GM12878 (cell line): ENCODE results near the gene ARMC3. TPM values are rescaled to one million over a fixed set of nuclear protein-coding genes. Genes with fewer than 3 reads are reported as not detected.

ENCODE experiments used
- ATAC-seq: fragments of 200-7000 bp; cut with Tn5 transposase; 3 replicates; pipeline ENCODE4 v1.9.1; 2020; ENCODE audit warnings: mild to moderate bottlenecking, moderate library complexity
- BruUV-seq: library from RNA; stranded (reverse); fragments of 400-500 nt; replicated peaks from 2 replicates; lab custom pipeline; 2021; lab: Mats Ljungman, UMichigan
- CTCF ChIA-PET: fragments of 300-600 bp; sonication (Branson Sonifier 250); formaldehyde crosslinking; extraction: SDS; loops from one replicate; lab custom pipeline; 2021; ENCODE audit warnings: inconsistent platforms; lab: Yijun Ruan, JAX
- POLR2A ChIA-PET: fragments of 350-600 bp; formaldehyde crosslinking; extraction: SDS; loops from one replicate; lab custom pipeline; 2021; ENCODE audit warnings: inconsistent platforms; lab: Charles Lee
- RAD21 ChIA-PET: fragments of 300-600 bp; sonication (Branson Sonifier 250); formaldehyde crosslinking; loops from one replicate; lab custom pipeline; 2023; ENCODE audit warnings: antibody characterized with exemption; ENCODE audit not compliant: unreplicated experiment; lab: Charles Lee
- SMC1A ChIA-PET: fragments of 300-600 bp; sonication (Branson Sonifier 250); formaldehyde crosslinking; loops from one replicate; lab custom pipeline; 2023; ENCODE audit not compliant: unreplicated experiment, uncharacterized antibody; lab: Charles Lee
- DNase-seq: peaks from one replicate; pipeline ENCODE4 v3.0.0-alpha.2; 2011; ENCODE audit warnings: low read depth, low spot score
- FAIRE-seq: peaks from 3 replicates; lab custom pipeline; 2011; peaks lifted over from hg19 to GRCh38; lab: Jason Lieb, UNC
- H2AFZ ChIP-seq: 2 replicates; pipeline ENCODE4 v1.6.0; 2011; ENCODE audit warnings: low read depth, low read length, control low read depth; ENCODE audit not compliant: control insufficient read depth
- H3K27ac ChIP-seq: 2 replicates; pipeline ENCODE4 v1.5.1; 2011; ENCODE audit warnings: control low read depth; ENCODE audit not compliant: control insufficient read depth, insufficient read depth
- H3K27me3 ChIP-seq, 2 experiments: replicated peaks in 1 of 2; 2 replicates each; pipeline versions ENCODE4 v1.6.0 to v1.6.1; 2011; ENCODE audit warnings: low read length in 1 of 2; ENCODE audit not compliant: control insufficient read depth in 2 of 2, insufficient read depth in 2 of 2
- H3K36me3 ChIP-seq, 2 experiments: 2 replicates each; pipeline ENCODE4 v1.5.1; 2011; ENCODE audit warnings: low read length in 1 of 2; ENCODE audit not compliant: control insufficient read depth in 2 of 2, insufficient read depth in 2 of 2
- H3K4me1 ChIP-seq: 2 replicates; pipeline ENCODE4 v1.6.1; 2011; ENCODE audit warnings: mild to moderate bottlenecking, low read length, moderate library complexity, mixed read lengths; ENCODE audit not compliant: control insufficient read depth, insufficient read depth
- H3K4me2 ChIP-seq: 2 replicates; pipeline ENCODE4 v1.6.0; 2011; ENCODE audit warnings: control low read depth; ENCODE audit not compliant: control insufficient read depth, insufficient read depth
- H3K4me3 ChIP-seq: fragments of 200-600 bp; sonication (generic); 2 replicates; pipeline ENCODE4 v1.5.1; 2016
- H3K79me2 ChIP-seq: 2 replicates; pipeline ENCODE4 v1.6.0; 2011; ENCODE audit warnings: low read length; ENCODE audit not compliant: control insufficient read depth, insufficient read depth
- H3K9ac ChIP-seq: 2 replicates; pipeline ENCODE4 v1.8.0; 2011; ENCODE audit warnings: low read length, control low read depth, mixed read lengths; ENCODE audit not compliant: control insufficient read depth, insufficient read depth
- H3K9me3 ChIP-seq: replicated peaks from 3 replicates; pipeline ENCODE4 v1.5.1; 2011; ENCODE audit warnings: mild to moderate bottlenecking, low read length; ENCODE audit not compliant: control insufficient read depth, insufficient read depth
- H4K20me1 ChIP-seq: 2 replicates; pipeline ENCODE4 v1.6.0; 2011; ENCODE audit not compliant: control insufficient read depth, insufficient read depth
- MEF2B ChIP-seq: fragments of 450-650 bp; IDR thresholded peaks from 2 replicates; pipeline ENCODE4 v1.6.1; 2018; ENCODE audit warnings: mild to moderate bottlenecking, moderate library complexity; ENCODE audit not compliant: partially characterized antibody, poor library complexity, severe bottlenecking
- WGBS: methylation state at CpG from one replicate; pipeline ENCODE4 v1.1.6; 2016; ENCODE audit warnings: low lambda C conversion rate; ENCODE audit not compliant: insufficient replicate concordance, insufficient coverage; ENCODE audit errors: missing lambda C conversion rate; 5-methylcytosine and 5-hydroxymethylcytosine counted together
- in situ Hi-C: fragments of 300-500 bp; cut with MboI; formaldehyde crosslinking; loops from 9 replicates; pipeline ENCODE4 v1.14.3; 2018; ENCODE audit warnings: mixed read lengths
- intact Hi-C: fragments of 100-400 bp; cut with micrococcal nuclease; formaldehyde crosslinking; loops from one replicate; pipeline ENCODE4 v1.14.2; 2022; ENCODE audit not compliant: unreplicated experiment
- polyA plus RNA-seq, 11 experiments: library from polyadenylated mRNA; depleted of rRNA in 4 of 11; unstranded in 6 of 11; stranded (reverse) in 5 of 11; fragments of >200 nt; fragmentation: Nextera tagmentation in 4 of 11; fragmentation: Illumina TruSeq in 1 of 11; extraction: Ambion mirVana in 4 of 11; extraction: Trizol in 1 of 11; gene quantifications; 1 replicate in 1 of 11; 2 replicates in 10 of 11; pipeline versions ENCODE4 v1.2.1 to v1.2.3, GENCODE V29; 2011 to 2016; ENCODE audit warnings: inconsistent platforms in 2 of 11, missing spikeins in 2 of 11, low read depth in 1 of 11
- total RNA-seq, 4 experiments: library from RNA; depleted of rRNA in 3 of 4; stranded (reverse); fragments of >200 nt in 3 of 4; fragmentation: Illumina TruSeq in 1 of 4; extraction: Trizol in 1 of 4; gene quantifications; 2 replicates each; pipeline versions ENCODE4 v1.2.1 to v1.2.3, GENCODE V29; 2013 to 2021
- TF ChIP-seq, protein P1 (sequence below): fragments of 450-650 bp; IDR thresholded peaks from 2 replicates; pipeline ENCODE4 v1.6.1; 2016; ENCODE audit warnings: mild to moderate bottlenecking, moderate library complexity, borderline replicate concordance
- TF ChIP-seq, protein P2 (sequence below): IDR thresholded peaks from 2 replicates; pipeline ENCODE4 v1.6.1; 2011; ENCODE audit warnings: borderline replicate concordance, low read depth, mild to moderate bottlenecking, moderate library complexity, low read length; ENCODE audit not compliant: insufficient read depth, poor library complexity, severe bottlenecking

Gene ARMC3
- total and polyA plus RNA-seq, 10 of the 15 experiments (the other 5 are each of a cell fraction or from before 2014, with no cell fraction given) = 0.01 to 0.06 TPM; not detected in 8

DNA sequence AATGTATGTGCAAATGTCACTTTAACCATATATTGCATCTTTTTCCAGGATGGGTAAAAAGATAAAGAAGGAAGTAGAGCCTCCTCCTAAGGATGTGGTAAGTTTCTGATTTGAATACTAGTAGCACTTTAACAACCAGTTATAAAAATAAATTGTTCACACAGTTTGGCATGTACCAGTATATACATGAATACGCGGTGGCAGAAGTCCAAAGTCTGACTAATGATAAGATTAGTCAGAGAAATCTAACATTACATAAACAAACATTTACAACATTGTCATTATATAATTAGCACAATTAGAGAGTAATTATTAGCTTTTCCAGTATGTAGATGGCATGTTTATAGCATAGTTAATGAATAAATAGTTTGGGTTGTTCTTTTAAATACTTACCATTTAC, 4.1 kb downstream of the ARMC3 start (continued):
- TF ChIP-seq, protein P1, sequence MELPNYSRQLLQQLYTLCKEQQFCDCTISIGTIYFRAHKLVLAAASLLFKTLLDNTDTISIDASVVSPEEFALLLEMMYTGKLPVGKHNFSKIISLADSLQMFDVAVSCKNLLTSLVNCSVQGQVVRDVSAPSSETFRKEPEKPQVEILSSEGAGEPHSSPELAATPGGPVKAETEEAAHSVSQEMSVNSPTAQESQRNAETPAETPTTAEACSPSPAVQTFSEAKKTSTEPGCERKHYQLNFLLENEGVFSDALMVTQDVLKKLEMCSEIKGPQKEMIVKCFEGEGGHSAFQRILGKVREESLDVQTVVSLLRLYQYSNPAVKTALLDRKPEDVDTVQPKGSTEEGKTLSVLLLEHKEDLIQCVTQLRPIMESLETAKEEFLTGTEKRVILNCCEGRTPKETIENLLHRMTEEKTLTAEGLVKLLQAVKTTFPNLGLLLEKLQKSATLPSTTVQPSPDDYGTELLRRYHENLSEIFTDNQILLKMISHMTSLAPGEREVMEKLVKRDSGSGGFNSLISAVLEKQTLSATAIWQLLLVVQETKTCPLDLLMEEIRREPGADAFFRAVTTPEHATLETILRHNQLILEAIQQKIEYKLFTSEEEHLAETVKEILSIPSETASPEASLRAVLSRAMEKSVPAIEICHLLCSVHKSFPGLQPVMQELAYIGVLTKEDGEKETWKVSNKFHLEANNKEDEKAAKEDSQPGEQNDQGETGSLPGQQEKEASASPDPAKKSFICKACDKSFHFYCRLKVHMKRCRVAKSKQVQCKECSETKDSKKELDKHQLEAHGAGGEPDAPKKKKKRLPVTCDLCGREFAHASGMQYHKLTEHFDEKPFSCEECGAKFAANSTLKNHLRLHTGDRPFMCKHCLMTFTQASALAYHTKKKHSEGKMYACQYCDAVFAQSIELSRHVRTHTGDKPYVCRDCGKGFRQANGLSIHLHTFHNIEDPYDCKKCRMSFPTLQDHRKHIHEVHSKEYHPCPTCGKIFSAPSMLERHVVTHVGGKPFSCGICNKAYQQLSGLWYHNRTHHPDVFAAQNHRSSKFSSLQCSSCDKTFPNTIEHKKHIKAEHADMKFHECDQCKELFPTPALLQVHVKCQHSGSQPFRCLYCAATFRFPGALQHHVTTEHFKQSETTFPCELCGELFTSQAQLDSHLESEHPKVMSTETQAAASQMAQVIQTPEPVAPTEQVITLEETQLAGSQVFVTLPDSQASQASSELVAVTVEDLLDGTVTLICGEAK = no peak

DNA sequence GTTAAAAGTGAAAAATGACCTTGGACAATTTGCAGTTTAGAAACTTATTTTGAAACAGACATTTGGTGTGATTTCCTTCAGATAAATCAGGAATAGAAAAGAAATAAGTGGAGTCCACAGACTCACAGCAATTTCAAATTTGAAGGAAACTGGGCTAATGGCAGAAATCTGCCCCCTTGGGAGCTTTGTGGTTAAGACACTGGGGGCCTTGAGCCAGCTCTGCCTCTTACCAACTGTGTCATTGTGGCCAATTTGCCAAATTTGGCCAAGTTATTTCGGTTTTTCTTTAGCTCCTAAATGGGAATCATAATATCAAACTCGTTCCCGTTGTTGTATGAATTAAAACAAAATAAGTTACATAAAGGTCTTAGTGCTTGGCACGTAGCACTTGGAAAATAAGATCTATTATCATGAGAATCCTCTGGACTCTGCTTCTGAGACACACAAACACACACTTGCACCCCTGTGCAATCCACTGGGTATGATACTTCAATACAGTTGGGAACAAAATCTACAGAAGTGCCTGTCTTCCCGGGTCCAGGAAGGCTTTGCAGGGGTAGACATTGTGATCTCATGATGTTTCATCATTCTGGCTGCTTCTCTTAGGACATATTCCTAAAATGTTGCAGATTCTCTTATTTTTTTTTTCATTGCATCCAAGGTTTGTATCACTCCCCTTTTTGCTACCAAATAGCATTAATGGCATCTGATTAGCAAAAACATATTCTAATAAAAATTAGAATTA, 4.9 kb downstream of the ARMC3 start:
- intact Hi-C loops = no loop called here
- RAD21 ChIA-PET = interaction anchor here (1.0 to 1.4 kb wide), 4 partner anchors 166 to 382 kb away, joined by 3 read pairs; no protein-coding TSS in a partner anchor
- CTCF ChIA-PET = interaction anchor here (0.7 to 1.1 kb wide), 2 partner anchors 15 to 430 kb away, joined by 3 read pairs; no protein-coding TSS in a partner anchor
- ATAC-seq = peak; percentile 41; the same call in 2 of the 3 replicates
- no peak overlapping the region for H3K27ac ChIP-seq
- H3K36me3 ChIP-seq = no peaks in the 10 kb centered on the region
- no peak overlapping the region for H3K4me2 ChIP-seq
- no peak for FAIRE-seq
- H3K79me2 ChIP-seq = no peaks in the 10 kb centered on the region
- in situ Hi-C loops = no loop called here
- H3K9me3 ChIP-seq = no peaks in the 10 kb centered on the region
- no peak for DNase-seq
- POLR2A ChIA-PET = no interaction called here
- WGBS = 42% methylated on average over 5 of the region's 5 CpGs
- no TSS peak for BruUV-seq
- SMC1A ChIA-PET = interaction anchor here (0.6 to 1.6 kb wide), 11 partner anchors 10 to 1078 kb away, joined by 3 to 6 read pairs (median 3); no protein-coding TSS in a partner anchor
- H4K20me1 ChIP-seq = no peaks in the 10 kb centered on the region
- no peaks in the 10 kb centered on the region for H3K4me1 ChIP-seq
- 0 out of 4 replicates have a peak, but pooled peaks cover 0 to 3% of the 10 kb centered on the region in 2 experiments for H3K27me3 ChIP-seq
- no peak overlapping the region for H2AFZ ChIP-seq
- no peak overlapping the region for H3K9ac ChIP-seq
- no peak overlapping the region for H3K4me3 ChIP-seq
- TF ChIP-seq, protein P2, sequence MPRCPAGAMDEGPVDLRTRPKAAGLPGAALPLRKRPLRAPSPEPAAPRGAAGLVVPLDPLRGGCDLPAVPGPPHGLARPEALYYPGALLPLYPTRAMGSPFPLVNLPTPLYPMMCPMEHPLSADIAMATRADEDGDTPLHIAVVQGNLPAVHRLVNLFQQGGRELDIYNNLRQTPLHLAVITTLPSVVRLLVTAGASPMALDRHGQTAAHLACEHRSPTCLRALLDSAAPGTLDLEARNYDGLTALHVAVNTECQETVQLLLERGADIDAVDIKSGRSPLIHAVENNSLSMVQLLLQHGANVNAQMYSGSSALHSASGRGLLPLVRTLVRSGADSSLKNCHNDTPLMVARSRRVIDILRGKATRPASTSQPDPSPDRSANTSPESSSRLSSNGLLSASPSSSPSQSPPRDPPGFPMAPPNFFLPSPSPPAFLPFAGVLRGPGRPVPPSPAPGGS = no peak
- peak; percentile 71 for TF ChIP-seq MEF2B
- TF ChIP-seq, all 136 proteins: peak for 1
